ENCODE measurements around the gene AMMECR1. TPM values are rescaled to one million over a fixed set of nuclear protein-coding genes. Genes with fewer than 3 reads are reported as not detected.
"Not testable (repeated sequence)": the region's sequence is repeated elsewhere in the genome, so short reads cannot be mapped to it uniquely, and the experiment has no call there.

Gene AMMECR1
- total RNA-seq, 1 donor from 2014 or later = 5.7 TPM

- DNase-seq (ENCODE audit: low spot score) = no peak
These were observed 59.3 kb downstream of the AMMECR1 start for GRCh38 chrX:110258552-110258951.

- DNase-seq (ENCODE audit: low spot score) = no peak
These were observed 60.0 kb downstream of the AMMECR1 start for GRCh38 chrX:110257889-110258288.

- no peak for DNase-seq (ENCODE audit: low spot score)
These were observed 65.2 kb downstream of the AMMECR1 start for GRCh38 chrX:110252711-110253110.

GRCh38 chrX:110251961-110252360 lies 65.9 kb downstream of the AMMECR1 start:
- DNase-seq (ENCODE audit: low spot score) = no peak

- DNase-seq (ENCODE audit: low spot score) = no peak
These were observed 66.4 kb downstream of the AMMECR1 start for GRCh38 chrX:110251526-110251925.

GRCh38 chrX:110250847-110251246 lies 67.0 kb downstream of the AMMECR1 start:
- no peak for DNase-seq (ENCODE audit: low spot score)

GRCh38 chrX:110248578-110248977 lies 69.3 kb downstream of the AMMECR1 start:
- DNase-seq (ENCODE audit: low spot score) = no peak

GRCh38 chrX:110245011-110245410 lies 72.9 kb downstream of the AMMECR1 start:
- no peak for DNase-seq (ENCODE audit: low spot score)

- no peak for DNase-seq (ENCODE audit: low spot score)
These were observed 75.5 kb downstream of the AMMECR1 start for GRCh38 chrX:110242371-110242770.

GRCh38 chrX:110241816-110242215 lies 76.1 kb downstream of the AMMECR1 start:
- no peak for DNase-seq (ENCODE audit: low spot score)

GRCh38 chrX:110238259-110238658 lies 79.6 kb downstream of the AMMECR1 start:
- not testable (repeated sequence) for DNase-seq (ENCODE audit: low spot score)

- DNase-seq (ENCODE audit: low spot score) = not testable (repeated sequence)
These were observed 86.4 kb downstream of the AMMECR1 start for GRCh38 chrX:110231485-110231884.

GRCh38 chrX:110229497-110230111 lies 88.3 kb downstream of the AMMECR1 start:
- DNase-seq (ENCODE audit: low spot score) = peak; percentile 69

GRCh38 chrX:110228453-110228852 lies 89.4 kb downstream of the AMMECR1 start:
- no peak for DNase-seq (ENCODE audit: low spot score)

- DNase-seq (ENCODE audit: low spot score) = no peak
These were observed 91.0 kb downstream of the AMMECR1 start for GRCh38 chrX:110226931-110227330.

- DNase-seq (ENCODE audit: low spot score) = no peak
These were observed 92.8 kb downstream of the AMMECR1 start for GRCh38 chrX:110224926-110225617.

- DNase-seq (ENCODE audit: low spot score) = no peak
These were observed 95.2 kb downstream of the AMMECR1 start for GRCh38 chrX:110222497-110223257.

GRCh38 chrX:110219920-110220319 lies 98.0 kb downstream of the AMMECR1 start:
- DNase-seq (ENCODE audit: low spot score) = no peak

- DNase-seq (ENCODE audit: low spot score) = no peak
These were observed 99.3 kb downstream of the AMMECR1 start for GRCh38 chrX:110218591-110218990.

- DNase-seq (ENCODE audit: low spot score) = no peak
These were observed 101.9 kb downstream of the AMMECR1 start for GRCh38 chrX:110216027-110216426.

GRCh38 chrX:110215411-110215810 lies 102.5 kb downstream of the AMMECR1 start:
- no peak for DNase-seq (ENCODE audit: low spot score)

- no peak for DNase-seq (ENCODE audit: low spot score)
These were observed 103.2 kb downstream of the AMMECR1 start for GRCh38 chrX:110214684-110215083.

- DNase-seq (ENCODE audit: low spot score) = no peak
These were observed 104.7 kb downstream of the AMMECR1 start for GRCh38 chrX:110213183-110213582.

Data from mucosa of gallbladder (tissue), 1 donor.